ENCODE results near the gene MATR3. TPM values are rescaled to one million over a fixed set of nuclear protein-coding genes. Genes with fewer than 3 reads are reported as not detected.

MATR3 gene
- total and polyA plus RNA-seq, 8 donors: 171 to 638 (median 534) TPM

Other genes with a start within 250 kb of the MATR3 start
- gene SIL1, start 95.4 kb upstream of the MATR3 start, total RNA-seq: 10 to 100 TPM; 67.9 to 71.7 TPM
- gene SIL1, start 95.4 kb upstream of the MATR3 start, polyA plus RNA-seq (ENCODE audit: insufficient read length in 6 of 6): 10 to 100 TPM; 28.8 to 41.2 (median 34.4) TPM
- gene PAIP2, start 48.1 kb downstream of the MATR3 start, total RNA-seq: 10 to 100 TPM; 66.8 to 73.9 TPM
- gene PAIP2, start 48.1 kb downstream of the MATR3 start, polyA plus RNA-seq (ENCODE audit: insufficient read length in 6 of 6): 100 to 1,000 TPM; 126 to 171 (median 140) TPM
- under 1 TPM in 1 of 2 donors, not detected in 1; 0.84 TPM for gene SLC23A1, start 89.6 kb downstream of the MATR3 start, total RNA-seq
- gene SLC23A1, start 89.6 kb downstream of the MATR3 start, polyA plus RNA-seq (ENCODE audit: insufficient read length in 6 of 6): 1 to 10 TPM in 5 of 6 donors, under 1 TPM in 1; 0.70 to 2.2 (median 1.6) TPM
- 10 to 100 TPM in 1 of 2 donors, 1 to 10 TPM in 1; 8.8 to 10.6 TPM for gene MZB1, start 96.2 kb downstream of the MATR3 start, total RNA-seq
- under 1 TPM; 0.41 to 0.85 (median 0.60) TPM for gene MZB1, start 96.2 kb downstream of the MATR3 start, polyA plus RNA-seq (ENCODE audit: insufficient read length in 6 of 6)
- 1 to 10 TPM; 1.7 to 1.8 TPM for gene PROB1, start 101.4 kb downstream of the MATR3 start, total RNA-seq
- 1 to 10 TPM in 4 of 6 donors, under 1 TPM in 2; 0.73 to 1.4 (median 1.1) TPM for gene PROB1, start 101.4 kb downstream of the MATR3 start, polyA plus RNA-seq (ENCODE audit: insufficient read length in 6 of 6)
- 1 to 10 TPM; 3.6 to 4.3 TPM for gene SPATA24, start 110.3 kb downstream of the MATR3 start, total RNA-seq
- gene SPATA24, start 110.3 kb downstream of the MATR3 start, polyA plus RNA-seq (ENCODE audit: insufficient read length in 6 of 6): 10 to 100 TPM in 1 of 6 donors, 1 to 10 TPM in 5; 7.5 to 10.3 (median 8.9) TPM
- 10 to 100 TPM; 10.0 to 13.2 TPM for gene DNAJC18, start 145.8 kb downstream of the MATR3 start, total RNA-seq
- 10 to 100 TPM; 27.2 to 40.2 (median 30.1) TPM for gene DNAJC18, start 145.8 kb downstream of the MATR3 start, polyA plus RNA-seq (ENCODE audit: insufficient read length in 6 of 6)
- 10 to 100 TPM; 25.4 to 48.9 TPM for gene ECSCR, start 169.0 kb downstream of the MATR3 start, total RNA-seq
- 10 to 100 TPM; 62.5 to 72.6 (median 65.2) TPM for gene ECSCR, start 169.0 kb downstream of the MATR3 start, polyA plus RNA-seq (ENCODE audit: insufficient read length in 6 of 6)
- not detected for gene SMIM33, start 177.3 kb downstream of the MATR3 start, total RNA-seq
- under 1 TPM in 4 of 6 donors, not detected in 2; 0.06 to 0.11 (median 0.07) TPM for gene SMIM33, start 177.3 kb downstream of the MATR3 start, polyA plus RNA-seq (ENCODE audit: insufficient read length in 6 of 6)
- 100 to 1,000 TPM in 1 of 2 donors, 10 to 100 TPM in 1; 100.0 to 105 TPM for gene STING1, start 189.0 kb downstream of the MATR3 start, total RNA-seq
- gene STING1, start 189.0 kb downstream of the MATR3 start, polyA plus RNA-seq (ENCODE audit: insufficient read length in 6 of 6): 10 to 100 TPM; 64.3 to 75.7 (median 69.0) TPM